ENCODE results near the gene FBXL13. TPM values are rescaled to one million over a fixed set of nuclear protein-coding genes. Genes with fewer than 3 reads are reported as not detected.

The FBXL13 gene
- total RNA-seq, 1 experiment from 2014 or later = 1.3 TPM

DNA sequence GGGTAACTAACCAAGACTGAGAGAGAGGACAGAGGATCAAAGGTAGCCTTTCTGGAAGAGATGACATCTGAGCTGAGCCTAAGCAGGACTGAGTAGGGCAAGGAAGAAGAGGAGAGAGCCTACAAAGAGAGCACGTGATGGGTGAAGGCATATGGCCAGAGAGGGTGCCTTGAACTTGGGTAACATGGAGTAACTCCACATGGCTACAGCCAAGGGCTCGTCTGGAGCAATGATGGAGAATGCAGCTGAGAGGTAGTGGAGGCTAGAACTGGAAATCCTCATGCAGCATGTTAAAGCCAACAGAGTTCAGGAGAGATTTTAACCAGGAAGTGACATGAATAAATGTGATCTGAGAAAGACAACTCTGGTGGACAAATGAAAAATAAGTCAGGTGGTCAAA lies 84.0 kb downstream of the FBXL13 start:
- intact Hi-C loops (cut with micrococcal nuclease; ENCODE audit: unreplicated experiment) = loop anchor here (2.0 to 5.0 kb wide), 2 partner anchors 47 to 116 kb away; no protein-coding TSS in a partner anchor

GRCh38 chr7:102988631-102989560 lies 85.7 kb downstream of the FBXL13 start:
- intact Hi-C loops (cut with micrococcal nuclease; ENCODE audit: unreplicated experiment) = no loop called here
- CTCF ChIA-PET = no interaction called here
- H3K36me3 Mint-ChIP-seq (ENCODE audit: insufficient read depth, unreplicated experiment) = no peaks in the 10 kb centered on the region

More for the DNA sequence above, 84.0 kb downstream of the FBXL13 start:
- H3K4me1 Mint-ChIP-seq (ENCODE audit: low read depth, unreplicated experiment) = peaks cover 14% of the 10 kb centered on the region
- no peak for DNase-seq
- H3K36me3 Mint-ChIP-seq (ENCODE audit: insufficient read depth, unreplicated experiment) = no peaks in the 10 kb centered on the region
- no peak for TF ChIP-seq CTCF (IDR thresholded peaks at IDR 0.05; ENCODE audit: unreplicated experiment)
- H3K4me3 Mint-ChIP-seq (ENCODE audit: low read depth, unreplicated experiment) = no peak overlapping the region
- no peaks in the 10 kb centered on the region for H3K27me3 Mint-ChIP-seq (ENCODE audit: unreplicated experiment)
- BruUV-seq (replicated peaks) = TSS peak; percentile 45
- no peak overlapping the region for H3K27ac Mint-ChIP-seq (ENCODE audit: unreplicated experiment)
- CTCF ChIA-PET = no interaction called here
- peaks cover 7% of the 10 kb centered on the region for H3K9me3 Mint-ChIP-seq (ENCODE audit: low read depth, unreplicated experiment)

DNA sequence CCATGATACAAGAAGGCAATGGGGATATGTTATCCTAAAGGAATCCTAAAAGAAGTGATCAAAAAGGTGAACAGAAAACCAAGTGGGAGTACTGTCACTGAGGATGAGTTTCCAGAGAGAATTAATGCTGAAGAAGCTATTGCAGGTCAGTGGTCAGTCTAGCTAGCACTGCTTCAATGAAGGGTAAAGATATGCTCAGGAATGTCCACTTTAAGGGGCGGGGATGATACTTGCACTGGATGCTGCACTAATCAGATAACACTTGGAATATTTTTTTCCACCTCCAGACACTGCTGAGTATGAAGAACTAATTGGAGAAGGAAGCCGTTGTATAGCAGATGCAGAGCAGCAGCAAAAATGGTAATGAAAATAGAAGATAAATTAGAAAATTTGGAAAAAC lies 86.5 kb downstream of the FBXL13 start:
- Mint-ChIP-seq H3K36me3 (ENCODE audit: insufficient read depth, unreplicated experiment) (no peaks in the 10 kb centered on the region), H3K9me3 (ENCODE audit: low read depth, unreplicated experiment) (peaks cover 7% of the 10 kb centered on the region), H3K4me3 (ENCODE audit: low read depth, unreplicated experiment) (no peak overlapping the region), H3K27me3 (ENCODE audit: unreplicated experiment) (no peaks in the 10 kb centered on the region), H3K27ac (ENCODE audit: unreplicated experiment) (peak overlapping the region; percentile 59), H3K4me1 (ENCODE audit: low read depth, unreplicated experiment) (peaks cover 14% of the 10 kb centered on the region)
- intact Hi-C loops (cut with micrococcal nuclease; ENCODE audit: unreplicated experiment) = no loop called here
- CTCF ChIA-PET = no interaction called here
- no TSS peak for BruUV-seq (replicated peaks)
- no peak for TF ChIP-seq CTCF (IDR thresholded peaks at IDR 0.05; ENCODE audit: unreplicated experiment)
- DNase-seq = no peak

More at GRCh38 chr7:102988631-102989560, 85.7 kb downstream of the FBXL13 start:
- no peak for TF ChIP-seq CTCF (IDR thresholded peaks at IDR 0.05; ENCODE audit: unreplicated experiment)
- no TSS peak for BruUV-seq (replicated peaks)
- no peak overlapping the region for H3K4me3 Mint-ChIP-seq (ENCODE audit: low read depth, unreplicated experiment)
- no peak for DNase-seq
- H3K9me3 Mint-ChIP-seq (ENCODE audit: low read depth, unreplicated experiment) = peaks cover 7% of the 10 kb centered on the region
- no peaks in the 10 kb centered on the region for H3K27me3 Mint-ChIP-seq (ENCODE audit: unreplicated experiment)
- peaks cover 14% of the 10 kb centered on the region for H3K4me1 Mint-ChIP-seq (ENCODE audit: low read depth, unreplicated experiment)
- H3K27ac Mint-ChIP-seq (ENCODE audit: unreplicated experiment) = no peak overlapping the region

DNA sequence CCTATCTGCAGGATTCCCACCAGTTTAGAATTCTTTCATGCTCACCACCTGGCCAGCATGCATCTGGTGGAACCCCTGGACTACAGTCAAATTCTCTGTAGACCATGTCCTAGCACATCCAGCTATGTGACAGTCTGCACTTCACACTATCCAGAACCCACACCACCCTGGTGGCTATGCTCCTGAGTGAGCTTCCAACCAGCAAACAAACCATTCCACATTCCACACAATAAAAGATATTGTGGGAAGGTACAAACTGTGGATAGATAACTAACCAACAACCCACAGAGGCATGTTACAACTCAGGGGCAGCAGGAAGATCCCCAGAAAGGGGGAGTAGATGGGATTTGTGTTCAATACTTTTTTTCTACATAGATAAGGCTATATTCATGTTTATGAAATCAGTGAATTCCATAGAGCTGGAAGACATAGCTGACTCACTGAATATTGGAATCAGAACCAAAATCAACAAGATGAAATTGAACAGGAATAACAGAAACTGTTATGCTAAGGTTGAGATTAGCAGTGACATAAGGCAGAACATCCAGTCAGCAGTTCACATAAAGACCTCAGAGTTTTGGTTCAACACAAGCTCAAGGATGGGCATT lies 89.3 kb downstream of the FBXL13 start:
- H3K27me3 Mint-ChIP-seq (ENCODE audit: unreplicated experiment) = no peaks in the 10 kb centered on the region
- BruUV-seq (replicated peaks) = no TSS peak

More for the DNA sequence above, 89.3 kb downstream of the FBXL13 start:
- H3K4me3 Mint-ChIP-seq (ENCODE audit: low read depth, unreplicated experiment) = no peak overlapping the region
- H3K36me3 Mint-ChIP-seq (ENCODE audit: insufficient read depth, unreplicated experiment) = no peaks in the 10 kb centered on the region
- TF ChIP-seq CTCF (IDR thresholded peaks at IDR 0.05; ENCODE audit: unreplicated experiment) = no peak
- H3K4me1 Mint-ChIP-seq (ENCODE audit: low read depth, unreplicated experiment) = peaks cover 14% of the 10 kb centered on the region
- no peak for DNase-seq
- no peak overlapping the region for H3K27ac Mint-ChIP-seq (ENCODE audit: unreplicated experiment)
- intact Hi-C loops (cut with micrococcal nuclease; ENCODE audit: unreplicated experiment) = no loop called here
- peaks cover 7% of the 10 kb centered on the region for H3K9me3 Mint-ChIP-seq (ENCODE audit: low read depth, unreplicated experiment)
- CTCF ChIA-PET = no interaction called here
